ENCODE results near the gene TLE5. TPM values are rescaled to one million over a fixed set of nuclear protein-coding genes. Genes with fewer than 3 reads are reported as not detected.
A peak's percentile ranks its signal among the peaks of the same experiment; 100 is the strongest.

TLE5 gene
- total and polyA plus RNA-seq, 2 of the 4 experiments (the other 2 are of a cell fraction): 119 to 407 TPM

DNA sequence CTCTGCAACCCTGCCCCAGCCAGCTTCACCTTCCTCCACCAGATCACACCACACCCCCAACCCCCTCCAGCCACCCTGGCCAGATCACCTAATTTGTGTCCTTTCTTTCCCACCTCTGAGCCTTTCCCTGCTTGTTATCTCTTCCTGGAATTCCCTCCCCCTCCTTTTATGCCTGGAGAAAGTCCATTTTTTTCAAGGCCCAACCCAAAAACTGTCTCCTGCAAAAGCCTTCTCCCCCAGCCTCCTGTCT is 28.0 kb downstream of the TLE5 start:
- ChIA-PET CTCF (no interaction called here), POLR2A (ENCODE audit: unreplicated experiment) (no interaction called here)
- Histone ChIP-seq H2BK20ac (ENCODE audit: low read depth, low read length) (no peak overlapping the region), H2AK5ac (ENCODE audit: low read depth, low read length) (peak overlapping the region; percentile 54; the same call in 1 of the 2 replicates), H3K56ac (ENCODE audit: extremely low read depth, insufficient read depth, low read length) (no peak overlapping the region), H3K9me3 (ENCODE audit: control insufficient read depth, insufficient read depth, low read length) (no peaks in the 10 kb centered on the region), H4K8ac (ENCODE audit: low read depth in 2 of 2, low read length in 2 of 2) (peak overlapping the region; percentile 76 to 95; a peak in 3 of 4 replicates), H3K9ac (ENCODE audit: low read depth, low read length) (no peak overlapping the region), H3K4ac (ENCODE audit: low read depth, low read length) (no peak overlapping the region), H3K27ac (ENCODE audit: insufficient read depth, low read length) (no peak overlapping the region), H3K18ac (ENCODE audit: low read depth, low read length) (no peak overlapping the region), H3K23ac (ENCODE audit: low read depth, low read length) (no peak overlapping the region), H3K79me1 (ENCODE audit: low read depth in 1 of 2, low read length in 2 of 2) (peaks cover 0 to 3% of the 10 kb centered on the region in 2 experiments; a peak in 1 of 4 replicates), H2BK15ac (ENCODE audit: low read depth, low read length) (0 out of 3 replicates have a peak overlapping the region, but pooled peaks have one; percentile 53), H3K4me2 (ENCODE audit: low read depth, low read length) (no peak overlapping the region; the same call in 1 of the 2 replicates), H3K14ac (replicated peaks; ENCODE audit: low read depth, low read length) (no peak overlapping the region), H4K5ac (ENCODE audit: low read depth, low read length) (no peak overlapping the region), H3K4me1 (ENCODE audit: control insufficient read depth, insufficient read depth, low read length) (peaks cover 12% of the 10 kb centered on the region), H2AK9ac (replicated peaks; ENCODE audit: low read depth, low read length, poor library complexity) (peak overlapping the region; percentile 91), H3K4me3 (ENCODE audit: insufficient read depth, low read depth, low read length) (no peak overlapping the region), H4K91ac (ENCODE audit: insufficient read depth, low read depth, low read length) (no peak overlapping the region), H3K27me3 (ENCODE audit: control insufficient read depth, insufficient read depth, low read length) (peaks cover 18% of the 10 kb centered on the region), H4K20me1 (ENCODE audit: insufficient read depth, low read length) (no peaks in the 10 kb centered on the region), H2AFZ (replicated peaks; ENCODE audit: low read length, poor library complexity) (peak overlapping the region; percentile 94), H2BK5ac (ENCODE audit: low read depth, low read length, poor library complexity, severe bottlenecking) (no peak overlapping the region), H3K36me3 (ENCODE audit: control insufficient read depth, insufficient read depth, low read length) (no peaks in the 10 kb centered on the region), H2BK120ac (ENCODE audit: low read depth, low read length) (0 out of 2 replicates have a peak overlapping the region, but pooled peaks have one; percentile 33), H3K9me1 (ENCODE audit: insufficient read depth, low read length) (no peaks in the 10 kb centered on the region)
- BruUV-seq (replicated peaks): no TSS peak
- in situ Hi-C loops (cut with MboI; ENCODE audit: low sequenced_read_pairs) (no loop called here), intact Hi-C loops (cut with micrococcal nuclease) (loop anchor here (2.0 kb wide), 1 partner anchor 58 kb away; the partner anchor contains the start of gene TLE6), dilution Hi-C loops (cut with HindIII; ENCODE audit: low sequenced_read_pairs, unreplicated experiment) (no loop called here)
- ATAC-seq (ENCODE audit: low read depth) (no peak), DNase-seq (no peak)
- no peak for TF ChIP-seq BHLHE40 (IDR thresholded peaks at IDR 0.05; ENCODE audit: low read depth, low read length)
- no peak for TF ChIP-seq MXI1 (IDR thresholded peaks at IDR 0.05; ENCODE audit: borderline replicate concordance, low read depth, low read length)
- no peak for TF ChIP-seq CHD1 (IDR thresholded peaks at IDR 0.05; ENCODE audit: low read depth, low read length)
- no peak for TF ChIP-seq NFE2L2 (IDR thresholded peaks at IDR 0.05; ENCODE audit: low read depth, low read length)
- no peak for TF ChIP-seq RAD21 (IDR thresholded peaks at IDR 0.05; ENCODE audit: low read length)
- no peak for TF ChIP-seq RCOR1 (IDR thresholded peaks at IDR 0.05; ENCODE audit: insufficient replicate concordance, low read length)
- no peak for TF ChIP-seq SMC3 (IDR thresholded peaks at IDR 0.05; ENCODE audit: low read depth, low read length)
- TF ChIP-seq, protein P1, sequence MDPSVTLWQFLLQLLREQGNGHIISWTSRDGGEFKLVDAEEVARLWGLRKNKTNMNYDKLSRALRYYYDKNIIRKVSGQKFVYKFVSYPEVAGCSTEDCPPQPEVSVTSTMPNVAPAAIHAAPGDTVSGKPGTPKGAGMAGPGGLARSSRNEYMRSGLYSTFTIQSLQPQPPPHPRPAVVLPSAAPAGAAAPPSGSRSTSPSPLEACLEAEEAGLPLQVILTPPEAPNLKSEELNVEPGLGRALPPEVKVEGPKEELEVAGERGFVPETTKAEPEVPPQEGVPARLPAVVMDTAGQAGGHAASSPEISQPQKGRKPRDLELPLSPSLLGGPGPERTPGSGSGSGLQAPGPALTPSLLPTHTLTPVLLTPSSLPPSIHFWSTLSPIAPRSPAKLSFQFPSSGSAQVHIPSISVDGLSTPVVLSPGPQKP (IDR thresholded peaks at IDR 0.05; ENCODE audit: borderline replicate concordance, low read depth, low read length): no peak
- TF ChIP-seq, protein P2, sequence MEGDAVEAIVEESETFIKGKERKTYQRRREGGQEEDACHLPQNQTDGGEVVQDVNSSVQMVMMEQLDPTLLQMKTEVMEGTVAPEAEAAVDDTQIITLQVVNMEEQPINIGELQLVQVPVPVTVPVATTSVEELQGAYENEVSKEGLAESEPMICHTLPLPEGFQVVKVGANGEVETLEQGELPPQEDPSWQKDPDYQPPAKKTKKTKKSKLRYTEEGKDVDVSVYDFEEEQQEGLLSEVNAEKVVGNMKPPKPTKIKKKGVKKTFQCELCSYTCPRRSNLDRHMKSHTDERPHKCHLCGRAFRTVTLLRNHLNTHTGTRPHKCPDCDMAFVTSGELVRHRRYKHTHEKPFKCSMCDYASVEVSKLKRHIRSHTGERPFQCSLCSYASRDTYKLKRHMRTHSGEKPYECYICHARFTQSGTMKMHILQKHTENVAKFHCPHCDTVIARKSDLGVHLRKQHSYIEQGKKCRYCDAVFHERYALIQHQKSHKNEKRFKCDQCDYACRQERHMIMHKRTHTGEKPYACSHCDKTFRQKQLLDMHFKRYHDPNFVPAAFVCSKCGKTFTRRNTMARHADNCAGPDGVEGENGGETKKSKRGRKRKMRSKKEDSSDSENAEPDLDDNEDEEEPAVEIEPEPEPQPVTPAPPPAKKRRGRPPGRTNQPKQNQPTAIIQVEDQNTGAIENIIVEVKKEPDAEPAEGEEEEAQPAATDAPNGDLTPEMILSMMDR (conservative IDR thresholded peaks at IDR 0.05; ENCODE audit: low read depth, low read length): no peak
- TF ChIP-seq MAFK (IDR thresholded peaks at IDR 0.05; ENCODE audit: low read depth, low read length): no peak
- TF ChIP-seq POLR2A (IDR thresholded peaks at IDR 0.05; ENCODE audit: low read depth, low read length): no peak
- TF ChIP-seq FOS (IDR thresholded peaks at IDR 0.05; ENCODE audit: low read depth, low read length): no peak
- TF ChIP-seq MAZ (IDR thresholded peaks at IDR 0.05; ENCODE audit: borderline replicate concordance, low read depth, low read length): no peak
- TF ChIP-seq, protein P3, sequence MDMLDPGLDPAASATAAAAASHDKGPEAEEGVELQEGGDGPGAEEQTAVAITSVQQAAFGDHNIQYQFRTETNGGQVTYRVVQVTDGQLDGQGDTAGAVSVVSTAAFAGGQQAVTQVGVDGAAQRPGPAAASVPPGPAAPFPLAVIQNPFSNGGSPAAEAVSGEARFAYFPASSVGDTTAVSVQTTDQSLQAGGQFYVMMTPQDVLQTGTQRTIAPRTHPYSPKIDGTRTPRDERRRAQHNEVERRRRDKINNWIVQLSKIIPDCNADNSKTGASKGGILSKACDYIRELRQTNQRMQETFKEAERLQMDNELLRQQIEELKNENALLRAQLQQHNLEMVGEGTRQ (IDR thresholded peaks at IDR 0.05; ENCODE audit: low read depth, low read length): no peak
- TF ChIP-seq CEBPB (IDR thresholded peaks at IDR 0.05; ENCODE audit: low read depth, low read length): no peak
- TF ChIP-seq RFX5 (IDR thresholded peaks at IDR 0.05; ENCODE audit: low read depth, low read length): no peak

Measured in IMR-90 (cell line).